CD4-positive, alpha-beta T cell (primary cell): ENCODE results near the gene TMEM117. TPM values are rescaled to one million over a fixed set of nuclear protein-coding genes. Genes with fewer than 3 reads are reported as not detected.

Experiments used
- ATAC-seq: fragments of 200-7000 bp; cut with Tn5 transposase; one replicate; pipeline ENCODE4 v1.10.0; 2022; ENCODE audit warnings: mild to moderate bottlenecking; ENCODE audit not compliant: poor library complexity
- CTCF ChIA-PET: fragments of 350-600 bp; sonication (Branson Sonifier 250); formaldehyde crosslinking; loops from one replicate; lab custom pipeline; 2021; ENCODE audit warnings: antibody characterized with exemption, inconsistent platforms; lab: Charles Lee
- POLR2A ChIA-PET: fragments of 350-600 bp; sonication (Branson Sonifier 250); formaldehyde crosslinking; loops from one replicate; lab custom pipeline; 2021; ENCODE audit warnings: antibody characterized with exemption, inconsistent platforms; lab: Charles Lee
- DNase-seq, 14 experiments: peaks; one replicate each; pipeline ENCODE4 v3.0.0-alpha.2; 2013 to 2020; ENCODE audit warnings: mixed read lengths in 2 of 14
- H3K27ac ChIP-seq, 2 donors: one replicate each; pipeline versions ENCODE4 v1.5.1 to v1.7.0; 2013; ENCODE audit warnings: low read length in 2 of 2, low read depth in 1 of 2, mild to moderate bottlenecking in 1 of 2
- H3K27me3 ChIP-seq, 2 experiments: 1 replicate in 1 of 2; 2 replicates in 1 of 2; pipeline versions ENCODE4 v1.6.1 to v1.7.0; 2013; ENCODE audit warnings: low read length in 2 of 2, control low read depth in 1 of 2, mild to moderate bottlenecking in 1 of 2, moderate library complexity in 1 of 2; ENCODE audit not compliant: insufficient read depth in 2 of 2, control insufficient read depth in 1 of 2
- H3K36me3 ChIP-seq: one replicate; pipeline ENCODE4 v1.6.1; 2013; ENCODE audit warnings: low read length, control low read depth; ENCODE audit not compliant: insufficient read depth
- H3K4me1 ChIP-seq: one replicate; pipeline ENCODE4 v1.6.1; 2013; ENCODE audit warnings: low read length, control low read depth; ENCODE audit not compliant: insufficient read depth
- H3K4me3 ChIP-seq: one replicate; pipeline ENCODE4 v1.5.1; 2013; ENCODE audit warnings: mild to moderate bottlenecking, low read length, moderate library complexity
- H3K9me3 ChIP-seq, 2 experiments: 1 replicate in 1 of 2; 2 replicates in 1 of 2; pipeline versions ENCODE4 v1.6.1 to v1.7.0; 2013; ENCODE audit warnings: low read length in 2 of 2, mild to moderate bottlenecking in 2 of 2, control low read depth in 1 of 2, moderate library complexity in 1 of 2; ENCODE audit not compliant: control insufficient read depth in 1 of 2, insufficient read depth in 1 of 2
- H3K27ac Mint-ChIP-seq: one replicate; pipeline ENCODE4 v1.8.0; 2020; ENCODE audit warnings: mixed read lengths
- H3K27me3 Mint-ChIP-seq: one replicate; pipeline ENCODE4 v1.8.0; 2021; ENCODE audit warnings: mixed read lengths
- H3K36me3 Mint-ChIP-seq: one replicate; pipeline ENCODE4 v1.8.0; 2021; ENCODE audit warnings: low read depth, mixed read lengths
- H3K4me1 Mint-ChIP-seq: one replicate; pipeline ENCODE4 v1.8.0; 2021; ENCODE audit warnings: low read depth, mixed read lengths
- H3K4me3 Mint-ChIP-seq: one replicate; pipeline ENCODE4 v1.8.0; 2020; ENCODE audit warnings: mild to moderate bottlenecking, mixed read lengths
- H3K9me3 Mint-ChIP-seq: one replicate; pipeline ENCODE4 v1.8.0; 2020; ENCODE audit warnings: mixed read lengths
- intact Hi-C, 2 experiments: fragments of 100-400 bp; cut with DNase I in 1 of 2; cut with micrococcal nuclease in 1 of 2; formaldehyde crosslinking; loops; one replicate each; pipeline versions ENCODE4 v1.15.1 to v1.9.0; 2023 to 2025; cut with DNase I, micrococcal nuclease
- total RNA-seq, 174 experiments: library from RNA in 2 of 174; stranded (reverse) in 2 of 174; gene quantifications; one replicate each; pipeline ENCODE4 v1.2.3 and lab custom pipeline; 2021 to 2026
- TF ChIP-seq, protein P1 (sequence below): fragments of 200-600 bp; IDR thresholded peaks from one replicate; pipeline ENCODE4 v1.8.0; 2022; ENCODE audit warnings: antibody characterized with exemption, mild to moderate bottlenecking

TMEM117 gene
- total RNA-seq, 2 experiments from 2014 or later = 3.4 to 4.4 TPM

DNA sequence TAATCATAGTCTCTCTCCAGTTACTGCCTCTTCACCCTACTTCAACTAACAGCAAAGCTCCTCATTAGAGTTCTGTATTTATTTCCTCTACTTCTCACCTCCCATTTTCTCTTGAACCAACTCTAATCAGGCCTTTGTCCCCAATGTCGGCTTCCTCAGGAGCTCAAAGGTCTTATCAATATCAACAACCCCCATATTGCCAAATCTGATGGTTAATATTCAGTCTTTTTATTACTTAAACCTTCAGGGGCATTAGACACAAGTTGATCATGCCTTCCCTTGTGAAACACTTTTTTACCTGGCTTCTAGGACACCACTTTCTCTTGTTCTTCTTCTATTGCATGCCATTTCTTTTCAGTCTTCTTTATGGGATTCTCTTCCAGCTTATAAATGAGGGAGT lies 531.3 kb downstream of the TMEM117 start:
- DNase-seq (no peak), ATAC-seq (no peak)
- H3K27ac ChIP-seq = no peak overlapping the region
- no peaks in the 10 kb centered on the region for H3K9me3 ChIP-seq
- ChIA-PET CTCF (no interaction called here), POLR2A (no interaction called here)
- no peaks in the 10 kb centered on the region for H3K4me1 Mint-ChIP-seq
- no peaks in the 10 kb centered on the region for H3K9me3 Mint-ChIP-seq
- no peaks in the 10 kb centered on the region for H3K36me3 ChIP-seq
- no peaks in the 10 kb centered on the region for H3K36me3 Mint-ChIP-seq
- no peaks in the 10 kb centered on the region for H3K27me3 ChIP-seq
- no peaks in the 10 kb centered on the region for H3K27me3 Mint-ChIP-seq
- no peak overlapping the region for H3K4me3 Mint-ChIP-seq
- no peaks in the 10 kb centered on the region for H3K4me1 ChIP-seq
- TF ChIP-seq, protein P1, sequence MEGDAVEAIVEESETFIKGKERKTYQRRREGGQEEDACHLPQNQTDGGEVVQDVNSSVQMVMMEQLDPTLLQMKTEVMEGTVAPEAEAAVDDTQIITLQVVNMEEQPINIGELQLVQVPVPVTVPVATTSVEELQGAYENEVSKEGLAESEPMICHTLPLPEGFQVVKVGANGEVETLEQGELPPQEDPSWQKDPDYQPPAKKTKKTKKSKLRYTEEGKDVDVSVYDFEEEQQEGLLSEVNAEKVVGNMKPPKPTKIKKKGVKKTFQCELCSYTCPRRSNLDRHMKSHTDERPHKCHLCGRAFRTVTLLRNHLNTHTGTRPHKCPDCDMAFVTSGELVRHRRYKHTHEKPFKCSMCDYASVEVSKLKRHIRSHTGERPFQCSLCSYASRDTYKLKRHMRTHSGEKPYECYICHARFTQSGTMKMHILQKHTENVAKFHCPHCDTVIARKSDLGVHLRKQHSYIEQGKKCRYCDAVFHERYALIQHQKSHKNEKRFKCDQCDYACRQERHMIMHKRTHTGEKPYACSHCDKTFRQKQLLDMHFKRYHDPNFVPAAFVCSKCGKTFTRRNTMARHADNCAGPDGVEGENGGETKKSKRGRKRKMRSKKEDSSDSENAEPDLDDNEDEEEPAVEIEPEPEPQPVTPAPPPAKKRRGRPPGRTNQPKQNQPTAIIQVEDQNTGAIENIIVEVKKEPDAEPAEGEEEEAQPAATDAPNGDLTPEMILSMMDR = no peak
- intact Hi-C loops = no loop called here
- H3K4me3 ChIP-seq = no peak overlapping the region
- no peak overlapping the region for H3K27ac Mint-ChIP-seq

DNA sequence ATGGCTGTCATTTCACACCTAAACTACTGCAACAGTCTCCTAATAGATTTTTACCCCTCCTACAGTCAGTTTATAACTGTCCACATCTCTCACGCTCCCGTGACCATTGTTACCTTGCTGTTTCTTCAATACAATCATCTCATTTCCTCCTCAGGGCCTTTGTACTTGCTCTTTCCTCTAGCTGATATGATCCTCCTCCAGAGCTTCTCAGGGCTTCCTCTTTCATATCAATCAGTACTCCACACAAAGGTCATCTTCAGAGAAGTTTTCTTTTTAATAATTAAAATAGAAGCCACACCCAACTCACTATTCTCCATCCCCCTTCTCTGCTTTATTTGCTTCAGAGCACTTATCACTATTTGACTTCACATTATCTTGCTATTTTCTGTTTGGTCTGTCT lies 532.0 kb downstream of the TMEM117 start:
- H3K27me3 ChIP-seq = no peaks in the 10 kb centered on the region
- no peaks in the 10 kb centered on the region for H3K36me3 ChIP-seq
- H3K9me3 Mint-ChIP-seq = no peaks in the 10 kb centered on the region
- no peaks in the 10 kb centered on the region for H3K9me3 ChIP-seq
- ChIA-PET CTCF (no interaction called here), POLR2A (no interaction called here)
- no peaks in the 10 kb centered on the region for H3K36me3 Mint-ChIP-seq
- no peak for DNase-seq
- H3K4me1 Mint-ChIP-seq = no peaks in the 10 kb centered on the region
- H3K27ac Mint-ChIP-seq = no peak overlapping the region
- TF ChIP-seq, protein P1 = no peak
- intact Hi-C loops = no loop called here
- no peak overlapping the region for H3K4me3 ChIP-seq
- no peaks in the 10 kb centered on the region for H3K27me3 Mint-ChIP-seq
- no peak overlapping the region for H3K4me3 Mint-ChIP-seq
- H3K27ac ChIP-seq = no peak overlapping the region
- H3K4me1 ChIP-seq = no peaks in the 10 kb centered on the region
- ATAC-seq = no peak

GRCh38 chr12:44369998-44370397 lies 534.1 kb downstream of the TMEM117 start:
- H3K27ac ChIP-seq = no peak overlapping the region
- ATAC-seq (no peak), DNase-seq (no peak)
- CTCF ChIA-PET = no interaction called here
- H3K36me3 ChIP-seq = no peaks in the 10 kb centered on the region
- no peak overlapping the region for H3K27ac Mint-ChIP-seq
- no peaks in the 10 kb centered on the region for H3K27me3 Mint-ChIP-seq
- intact Hi-C loops = no loop called here
- H3K4me3 Mint-ChIP-seq = no peak overlapping the region
- H3K36me3 Mint-ChIP-seq = no peaks in the 10 kb centered on the region
- POLR2A ChIA-PET = no interaction called here
- no peaks in the 10 kb centered on the region for H3K27me3 ChIP-seq
- TF ChIP-seq, protein P1 = no peak
- no peaks in the 10 kb centered on the region for H3K4me1 Mint-ChIP-seq
- H3K9me3 ChIP-seq = no peaks in the 10 kb centered on the region
- H3K4me1 ChIP-seq = no peaks in the 10 kb centered on the region
- no peak overlapping the region for H3K4me3 ChIP-seq
- no peaks in the 10 kb centered on the region for H3K9me3 Mint-ChIP-seq
